ENCODE results near the gene FRS3.

The FRS3 gene

GRCh38 chr6:41746107-41746506 is 33.6 kb downstream of the FRS3 start:
- in situ Hi-C loops (cut with MboI; ENCODE audit: low sequenced_read_pairs): no loop called here

DNA sequence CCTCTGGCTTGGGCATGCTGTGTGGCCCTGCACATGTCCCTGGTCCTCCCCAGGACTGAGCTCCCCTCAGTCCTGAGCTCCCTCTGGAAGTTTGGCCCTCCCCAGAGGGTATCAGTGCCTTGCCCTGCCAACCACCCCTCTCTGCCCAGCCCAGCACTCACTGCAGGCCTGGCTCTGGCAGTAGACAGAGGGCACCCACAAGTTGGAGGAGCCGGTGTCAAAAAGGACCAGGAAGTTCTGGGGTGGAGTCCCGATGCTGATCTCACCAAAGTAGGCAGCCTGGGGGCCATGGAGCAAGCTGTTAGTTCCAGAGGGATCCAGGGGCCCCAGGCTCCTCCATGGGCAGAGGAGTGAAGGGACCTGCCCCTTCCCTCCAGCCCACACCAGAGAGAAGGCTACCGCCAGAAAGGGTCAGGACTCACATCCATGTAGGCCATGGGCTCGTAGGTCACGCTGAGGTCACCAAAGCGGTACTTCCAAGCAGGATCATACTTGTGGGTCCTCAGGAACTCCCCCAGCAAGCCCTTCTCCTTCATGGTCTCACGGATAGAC is 35.4 kb downstream of the FRS3 start:
- in situ Hi-C loops (cut with MboI; ENCODE audit: low sequenced_read_pairs): no loop called here

- in situ Hi-C loops (cut with MboI; ENCODE audit: low sequenced_read_pairs): no loop called here
These were observed 36.1 kb downstream of the FRS3 start for GRCh38 chr6:41743406-41744235.

DNA sequence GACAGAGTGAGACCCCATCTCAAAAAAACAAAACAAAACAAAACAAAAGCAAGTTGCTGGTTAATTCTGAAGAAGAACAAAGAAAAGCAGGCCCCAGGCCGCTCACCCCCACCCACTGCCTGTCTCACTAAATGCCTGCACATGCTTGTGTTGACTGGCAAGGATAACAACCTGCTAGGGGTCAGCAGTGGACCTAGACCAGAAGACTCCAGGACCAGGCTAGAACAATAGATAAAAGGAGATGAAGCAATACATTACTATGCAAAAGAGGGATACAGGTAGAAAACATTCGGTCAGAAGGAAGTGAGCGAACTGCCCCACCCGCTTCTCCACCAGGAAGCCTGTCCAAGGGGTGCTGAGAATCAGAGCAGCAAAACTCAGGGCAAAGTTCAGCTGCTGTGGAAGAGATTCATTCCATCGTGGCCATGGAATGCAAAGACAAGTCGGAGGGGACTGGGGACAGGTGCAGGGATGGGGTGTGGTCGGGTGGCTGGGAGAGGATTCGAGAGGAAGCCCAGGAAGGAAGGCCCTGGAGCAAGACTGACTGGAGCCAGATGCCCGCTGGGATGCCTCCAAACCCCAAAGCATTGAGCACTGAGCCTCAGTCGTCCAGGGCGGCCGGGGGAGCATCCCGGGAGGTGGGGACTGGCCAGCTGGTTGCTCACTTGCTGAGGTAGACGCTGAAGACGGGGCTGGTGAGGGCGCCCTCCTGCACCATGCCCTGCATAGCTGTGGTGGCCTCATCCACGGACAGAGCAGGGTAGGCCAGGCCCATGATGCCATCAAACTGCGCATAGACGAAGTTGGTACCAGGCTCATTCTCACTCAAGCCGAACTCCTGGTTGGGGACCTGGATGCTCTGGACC is 37.8 kb downstream of the FRS3 start:
- in situ Hi-C loops (cut with MboI; ENCODE audit: low sequenced_read_pairs): no loop called here

DNA sequence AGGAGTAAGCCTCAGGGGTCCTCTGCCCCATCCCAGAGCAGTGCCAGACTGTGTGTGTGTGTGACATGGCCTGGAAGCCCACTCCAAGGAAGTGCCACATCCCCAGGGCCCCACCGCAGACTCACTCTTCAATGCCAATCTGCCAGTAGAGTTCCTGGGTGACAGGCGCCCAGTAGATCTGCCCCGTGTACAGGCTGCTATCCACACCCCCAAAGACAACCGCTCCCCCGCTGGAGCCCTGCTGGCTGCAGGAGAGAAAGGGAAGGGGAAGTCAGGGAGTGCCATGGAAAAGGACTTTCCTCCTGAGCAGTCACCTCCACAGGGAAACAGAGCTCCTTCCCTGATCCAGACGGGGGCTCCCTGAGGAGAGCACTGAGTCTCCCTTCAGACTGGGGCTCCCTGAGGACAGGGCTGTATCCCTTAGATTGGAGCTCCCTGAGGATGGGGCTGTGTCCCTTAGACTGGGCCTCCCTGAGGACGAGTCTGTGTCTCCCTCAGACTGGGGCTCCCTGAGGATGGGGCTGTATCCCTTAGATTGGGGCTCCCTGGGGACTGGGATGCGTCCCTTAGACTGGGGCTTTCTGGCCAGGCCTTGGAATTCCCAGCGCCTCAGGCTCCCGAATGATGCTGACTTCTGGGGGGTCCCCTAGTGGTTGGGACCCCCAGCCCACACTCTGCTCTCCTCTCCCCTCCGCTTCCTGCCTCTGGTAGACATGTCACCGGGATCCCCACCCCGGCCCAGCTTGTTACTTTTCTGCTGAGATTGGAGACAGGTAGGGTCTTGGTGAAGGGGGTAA is 39.1 kb downstream of the FRS3 start:
- in situ Hi-C loops (cut with MboI; ENCODE audit: low sequenced_read_pairs): no loop called here

- in situ Hi-C loops (cut with MboI; ENCODE audit: low sequenced_read_pairs): no loop called here
These were observed 40.7 kb downstream of the FRS3 start for GRCh38 chr6:41739041-41739440.

DNA sequence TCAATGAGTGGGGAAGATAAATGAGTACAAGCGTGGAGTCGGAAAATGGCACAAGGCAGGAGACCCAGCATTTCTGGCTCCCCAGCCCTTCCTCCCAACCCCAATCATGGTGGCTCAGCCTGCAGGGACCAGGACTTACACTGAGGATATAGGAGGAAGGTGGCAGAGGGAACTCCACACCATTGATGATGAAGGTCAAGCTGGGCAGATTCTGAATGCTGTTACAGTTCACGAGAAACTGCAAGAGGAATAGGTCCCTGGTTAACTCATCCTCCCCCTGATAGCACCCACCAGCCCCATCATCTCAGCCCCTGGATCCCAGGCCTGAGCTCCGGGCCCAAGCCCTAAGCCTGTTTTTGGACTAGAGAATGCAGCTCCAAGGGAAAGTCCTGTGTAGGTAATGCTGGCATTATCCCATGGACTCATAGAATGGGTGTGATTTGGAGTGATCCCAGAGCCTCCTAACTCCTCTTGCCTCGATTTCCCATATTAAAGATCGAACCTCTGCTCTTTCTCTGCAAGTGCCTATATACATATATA is 42.0 kb downstream of the FRS3 start:
- in situ Hi-C loops (cut with MboI; ENCODE audit: low sequenced_read_pairs): no loop called here

GRCh38 chr6:41736800-41737555 is 42.7 kb downstream of the FRS3 start:
- in situ Hi-C loops (cut with MboI; ENCODE audit: low sequenced_read_pairs): no loop called here

DNA sequence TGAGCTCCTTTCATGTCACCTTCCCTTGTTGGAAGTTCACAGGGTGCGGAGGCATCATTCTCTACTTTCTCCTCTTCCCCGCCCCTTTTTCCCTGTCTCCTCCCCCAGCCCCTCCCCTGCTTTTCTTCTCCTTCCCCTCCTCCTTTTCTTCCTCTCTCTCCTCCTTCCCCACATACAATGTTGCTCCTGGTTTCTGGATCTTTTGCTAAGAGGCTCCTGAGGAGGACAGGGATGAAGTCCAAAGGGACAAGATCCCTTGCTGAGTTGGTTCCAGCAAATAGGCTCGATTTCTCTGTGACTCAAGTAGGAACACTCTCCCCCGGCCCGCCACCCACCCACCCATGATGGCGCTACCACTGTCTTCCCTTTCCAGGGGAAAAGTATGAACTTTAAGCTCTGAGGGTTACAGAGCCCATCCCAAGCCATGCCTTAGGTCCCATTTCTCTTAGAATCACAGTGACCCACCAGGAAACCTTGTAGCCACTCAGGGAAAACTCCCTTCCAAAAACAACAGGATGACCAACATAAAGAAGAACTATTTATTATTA is 43.4 kb downstream of the FRS3 start:
- in situ Hi-C loops (cut with MboI; ENCODE audit: low sequenced_read_pairs): no loop called here

GRCh38 chr6:41735427-41736185 is 44.1 kb downstream of the FRS3 start, which contains the start of gene TFEB:
Gene TFEB, minus strand, starts transcription at chr6:41735608. Its CDS starts 44,395 bp downstream, at chr6:41691213.
- in situ Hi-C loops (cut with MboI; ENCODE audit: low sequenced_read_pairs): no loop called here

DNA sequence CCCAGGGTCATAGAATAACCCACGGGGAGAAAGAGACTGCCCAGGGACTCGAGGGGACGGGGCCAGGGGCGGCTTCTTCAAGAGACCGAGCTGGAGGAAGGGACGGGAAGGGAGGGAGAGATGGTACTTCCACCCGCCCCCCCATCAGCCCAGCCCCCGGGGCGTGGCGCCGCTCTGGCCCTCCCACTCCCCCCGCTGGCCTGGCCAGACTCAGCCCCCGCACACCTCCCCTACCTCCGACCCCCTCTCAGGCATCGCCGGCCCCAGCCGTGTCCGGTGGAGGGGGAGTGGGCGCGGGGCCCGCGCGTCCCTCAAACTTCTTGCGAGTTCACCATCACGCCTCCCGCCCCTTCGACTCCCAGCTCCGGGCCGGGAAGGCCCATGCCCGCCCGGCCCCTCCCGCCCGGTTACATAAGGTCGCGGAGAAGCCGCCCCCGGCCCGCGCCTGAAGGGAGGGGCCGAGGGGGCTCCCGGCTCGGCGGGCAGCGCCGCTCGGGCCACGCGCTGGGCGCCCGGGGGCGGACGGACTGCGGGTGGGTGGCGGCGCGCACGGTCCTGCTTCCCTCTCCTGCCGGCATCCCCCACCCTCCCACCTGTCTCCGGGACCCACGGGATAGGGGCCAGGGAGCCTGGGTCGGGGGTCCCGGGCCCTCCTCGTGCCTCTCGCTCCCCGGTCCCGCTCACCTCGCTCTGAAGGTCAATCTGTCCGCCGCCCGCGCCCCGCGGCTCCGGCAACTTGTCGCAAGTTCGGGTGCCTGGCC is 44.9 kb downstream of the FRS3 start:
- in situ Hi-C loops (cut with MboI; ENCODE audit: low sequenced_read_pairs): no loop called here

GRCh38 chr6:41733707-41734665 is 45.7 kb downstream of the FRS3 start:
- in situ Hi-C loops (cut with MboI; ENCODE audit: low sequenced_read_pairs): no loop called here

- in situ Hi-C loops (cut with MboI; ENCODE audit: low sequenced_read_pairs): no loop called here
These were observed 46.4 kb downstream of the FRS3 start for GRCh38 chr6:41733360-41733706.

- in situ Hi-C loops (cut with MboI; ENCODE audit: low sequenced_read_pairs): no loop called here
These were observed 46.9 kb downstream of the FRS3 start for GRCh38 chr6:41732591-41733359.

DNA sequence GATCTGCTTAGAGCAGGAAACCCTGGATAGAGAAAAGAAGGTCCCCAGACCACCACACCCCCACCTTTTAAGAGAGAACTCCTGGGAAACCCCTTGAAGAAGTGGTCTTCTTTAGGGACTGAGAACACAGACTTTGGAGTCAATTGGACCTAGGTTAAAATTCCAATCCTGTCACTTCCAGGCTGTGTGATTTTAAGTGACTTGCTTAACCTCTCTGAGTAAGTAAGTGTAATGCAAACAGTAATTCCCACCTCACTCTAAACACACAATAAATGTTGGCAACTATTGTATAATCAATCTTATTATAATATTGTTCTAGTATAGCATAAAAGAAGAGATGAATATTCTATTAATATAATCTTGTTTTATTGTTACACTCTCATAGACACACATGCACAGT is 47.6 kb downstream of the FRS3 start:
- in situ Hi-C loops (cut with MboI; ENCODE audit: low sequenced_read_pairs): no loop called here

GRCh38 chr6:41731561-41732086 is 48.1 kb downstream of the FRS3 start:
- in situ Hi-C loops (cut with MboI; ENCODE audit: low sequenced_read_pairs): no loop called here

Data from HL-60/S4 treated with phorbol 12-myristate 13-acetate at 8.2 ng/mL for 4 days and 3 days (cell line).